SK-N-MC (cell line): ENCODE results near the gene FOXO6.

Experiments used
- EZH2 ChIP-seq: fragments of 200-600 bp; sonication (generic); IDR thresholded peaks from one replicate; pipeline ENCODE4 v1.6.1; 2017; ENCODE audit warnings: antibody characterized with exemption
- POLR2AphosphoS5 ChIP-seq: IDR thresholded peaks from 2 replicates; pipeline ENCODE4 v1.6.1; 2012; ENCODE audit warnings: mild to moderate bottlenecking, low read depth, low read length, borderline replicate concordance

DNA sequence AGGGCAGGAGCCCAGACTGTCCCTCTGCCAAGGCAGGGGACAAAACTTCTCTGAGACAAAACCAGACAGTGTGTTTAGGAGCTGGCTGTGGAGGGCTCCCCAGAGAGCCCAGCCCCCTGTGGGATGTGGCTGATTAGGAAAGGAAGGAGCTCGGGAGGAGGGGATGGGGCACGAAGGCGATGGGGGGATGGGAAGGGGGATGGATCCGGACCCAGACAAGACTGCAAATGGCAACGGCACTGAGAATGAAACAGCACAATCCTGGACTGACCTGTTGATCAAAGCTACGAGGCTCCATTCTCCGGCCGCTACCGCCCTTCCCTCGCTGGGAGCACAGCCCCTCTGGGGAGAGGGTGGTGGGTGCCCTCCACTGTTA lies 33.1 kb downstream of the FOXO6 start:
- TF ChIP-seq POLR2AphosphoS5 = no peak
- TF ChIP-seq EZH2 = no peak
